ENCODE measurements around the gene USP20.

The USP20 gene

GRCh38 chr9:129875687-129876395 lies 40.6 kb downstream of the USP20 start:
- Histone ChIP-seq H2AFZ (ENCODE audit: low read length) (no peak overlapping the region), H3K27me3 (ENCODE audit: insufficient read depth, low read length) (no peaks in the 10 kb centered on the region), H3K4me3 (ENCODE audit: low read depth, low read length, poor library complexity, severe bottlenecking) (no peak overlapping the region), H4K20me1 (ENCODE audit: insufficient read depth, low read length) (no peaks in the 10 kb centered on the region), H3F3A (ENCODE audit: insufficient read depth, low read length) (no peaks in the 10 kb centered on the region), H3K4me1 (ENCODE audit: insufficient read depth, low read length, severe bottlenecking) (no peaks in the 10 kb centered on the region), H3K27ac (ENCODE audit: low read depth, low read length, poor library complexity, severe bottlenecking) (no peak overlapping the region), H3K9ac (ENCODE audit: low read length) (no peak overlapping the region), H3K79me2 (ENCODE audit: insufficient read depth, low read length) (no peaks in the 10 kb centered on the region), H3K4me2 (ENCODE audit: low read length) (no peak overlapping the region), H3K9me3 (ENCODE audit: low read length) (no peaks in the 10 kb centered on the region), H3K36me3 (ENCODE audit: insufficient read depth, low read length) (no peaks in the 10 kb centered on the region), H3K9me2 (ENCODE audit: low read depth, low read length) (no peaks in the 10 kb centered on the region)
- TF ChIP-seq EZH2 (IDR thresholded peaks at IDR 0.05; ENCODE audit: borderline replicate concordance, low read length), result no peak
- TF ChIP-seq, protein P1, sequence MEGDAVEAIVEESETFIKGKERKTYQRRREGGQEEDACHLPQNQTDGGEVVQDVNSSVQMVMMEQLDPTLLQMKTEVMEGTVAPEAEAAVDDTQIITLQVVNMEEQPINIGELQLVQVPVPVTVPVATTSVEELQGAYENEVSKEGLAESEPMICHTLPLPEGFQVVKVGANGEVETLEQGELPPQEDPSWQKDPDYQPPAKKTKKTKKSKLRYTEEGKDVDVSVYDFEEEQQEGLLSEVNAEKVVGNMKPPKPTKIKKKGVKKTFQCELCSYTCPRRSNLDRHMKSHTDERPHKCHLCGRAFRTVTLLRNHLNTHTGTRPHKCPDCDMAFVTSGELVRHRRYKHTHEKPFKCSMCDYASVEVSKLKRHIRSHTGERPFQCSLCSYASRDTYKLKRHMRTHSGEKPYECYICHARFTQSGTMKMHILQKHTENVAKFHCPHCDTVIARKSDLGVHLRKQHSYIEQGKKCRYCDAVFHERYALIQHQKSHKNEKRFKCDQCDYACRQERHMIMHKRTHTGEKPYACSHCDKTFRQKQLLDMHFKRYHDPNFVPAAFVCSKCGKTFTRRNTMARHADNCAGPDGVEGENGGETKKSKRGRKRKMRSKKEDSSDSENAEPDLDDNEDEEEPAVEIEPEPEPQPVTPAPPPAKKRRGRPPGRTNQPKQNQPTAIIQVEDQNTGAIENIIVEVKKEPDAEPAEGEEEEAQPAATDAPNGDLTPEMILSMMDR (IDR thresholded peaks at IDR 0.05; ENCODE audit: low read length), result no peak

DNA sequence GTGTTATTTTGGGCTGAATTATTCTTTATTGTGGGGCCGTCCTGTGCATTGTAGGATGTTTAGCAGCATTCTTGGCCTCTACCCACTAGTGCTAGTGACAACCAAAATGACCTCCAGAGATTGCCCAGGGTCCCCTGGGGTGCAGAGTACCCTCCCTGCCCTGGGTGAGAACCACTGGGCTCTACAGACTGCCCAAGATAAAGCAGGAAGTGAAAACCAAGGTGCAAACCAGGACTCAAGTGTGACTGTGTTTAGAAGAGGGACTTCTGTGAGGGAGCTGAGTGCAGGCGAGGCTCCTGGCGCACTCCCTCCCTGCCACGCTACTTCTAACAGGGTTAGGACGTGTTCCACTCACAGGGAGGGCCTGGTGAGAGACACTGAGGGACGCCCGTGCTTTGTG lies 41.6 kb downstream of the USP20 start:
- H3K36me3 ChIP-seq (ENCODE audit: insufficient read depth, low read length), result no peaks in the 10 kb centered on the region
- no peaks in the 10 kb centered on the region for H4K20me1 ChIP-seq (ENCODE audit: insufficient read depth, low read length)
- H3K79me2 ChIP-seq (ENCODE audit: insufficient read depth, low read length), result no peaks in the 10 kb centered on the region
- H3K9ac ChIP-seq (ENCODE audit: low read length), result no peak overlapping the region
- no peaks in the 10 kb centered on the region for H3K9me3 ChIP-seq (ENCODE audit: low read length)
- H3K4me3 ChIP-seq (ENCODE audit: low read depth, low read length, poor library complexity, severe bottlenecking), result no peak overlapping the region
- no peaks in the 10 kb centered on the region for H3K27me3 ChIP-seq (ENCODE audit: insufficient read depth, low read length)
- H3K4me2 ChIP-seq (ENCODE audit: low read length), result no peak overlapping the region
- no peak overlapping the region for H2AFZ ChIP-seq (ENCODE audit: low read length)
- no peaks in the 10 kb centered on the region for H3F3A ChIP-seq (ENCODE audit: insufficient read depth, low read length)
- H3K4me1 ChIP-seq (ENCODE audit: insufficient read depth, low read length, severe bottlenecking), result no peaks in the 10 kb centered on the region
- no peaks in the 10 kb centered on the region for H3K9me2 ChIP-seq (ENCODE audit: low read depth, low read length)
- H3K27ac ChIP-seq (ENCODE audit: low read depth, low read length, poor library complexity, severe bottlenecking), result no peak overlapping the region
- TF ChIP-seq, protein P1 (IDR thresholded peaks at IDR 0.05; ENCODE audit: low read length), result no peak
- no peak for TF ChIP-seq EZH2 (IDR thresholded peaks at IDR 0.05; ENCODE audit: borderline replicate concordance, low read length)

GRCh38 chr9:129878291-129878690 lies 43.0 kb downstream of the USP20 start:
- Histone ChIP-seq H3K4me1 (ENCODE audit: insufficient read depth, low read length, severe bottlenecking) (no peaks in the 10 kb centered on the region), H3K4me3 (ENCODE audit: low read depth, low read length, poor library complexity, severe bottlenecking) (no peak overlapping the region), H3K27ac (ENCODE audit: low read depth, low read length, poor library complexity, severe bottlenecking) (no peak overlapping the region), H3K4me2 (ENCODE audit: low read length) (no peak overlapping the region), H3K36me3 (ENCODE audit: insufficient read depth, low read length) (no peaks in the 10 kb centered on the region), H3K9ac (ENCODE audit: low read length) (no peak overlapping the region), H3F3A (ENCODE audit: insufficient read depth, low read length) (no peaks in the 10 kb centered on the region), H3K9me3 (ENCODE audit: low read length) (no peaks in the 10 kb centered on the region), H4K20me1 (ENCODE audit: insufficient read depth, low read length) (no peaks in the 10 kb centered on the region), H2AFZ (ENCODE audit: low read length) (no peak overlapping the region), H3K27me3 (ENCODE audit: insufficient read depth, low read length) (no peaks in the 10 kb centered on the region), H3K79me2 (ENCODE audit: insufficient read depth, low read length) (no peaks in the 10 kb centered on the region), H3K9me2 (ENCODE audit: low read depth, low read length) (no peaks in the 10 kb centered on the region)
- no peak for TF ChIP-seq EZH2 (IDR thresholded peaks at IDR 0.05; ENCODE audit: borderline replicate concordance, low read length)
- TF ChIP-seq, protein P1 (IDR thresholded peaks at IDR 0.05; ENCODE audit: low read length), result no peak

Measured in OCI-LY1 (cell line).